HG02759 (cell line): Measurements from ENCODE around the gene HACE1.
"Not testable (repeated sequence)": the region's sequence is repeated elsewhere in the genome, so short reads cannot be mapped to it uniquely, and the experiment has no call there.

Source experiments
- ATAC-seq: cut with Tn5 transposase; IDR thresholded peaks from one replicate; pipeline ENCODE4 v1.9.1; 2021; ENCODE audit warnings: mild to moderate bottlenecking, moderate library complexity; ENCODE audit not compliant: unreplicated experiment

HACE1 gene

DNA sequence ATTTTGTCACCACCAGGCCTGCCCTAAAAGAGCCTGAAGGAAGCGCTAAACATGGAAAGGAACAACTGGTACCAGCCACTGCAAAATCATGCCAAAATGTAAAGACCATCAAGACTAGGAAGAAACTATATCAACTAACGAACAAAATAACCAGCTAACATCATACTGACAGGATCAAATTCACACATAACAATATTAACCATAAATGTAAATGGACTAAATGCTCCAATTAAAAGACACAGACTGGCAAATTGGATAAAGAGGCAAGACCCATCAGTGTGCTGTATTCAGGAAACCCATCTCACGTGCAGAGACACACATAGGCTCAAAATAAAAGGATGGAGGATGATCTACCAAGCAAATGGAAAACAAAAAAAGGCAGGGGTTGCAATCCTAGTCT lies 120.6 kb downstream of the HACE1 start:
- ATAC-seq = not testable (repeated sequence)

DNA sequence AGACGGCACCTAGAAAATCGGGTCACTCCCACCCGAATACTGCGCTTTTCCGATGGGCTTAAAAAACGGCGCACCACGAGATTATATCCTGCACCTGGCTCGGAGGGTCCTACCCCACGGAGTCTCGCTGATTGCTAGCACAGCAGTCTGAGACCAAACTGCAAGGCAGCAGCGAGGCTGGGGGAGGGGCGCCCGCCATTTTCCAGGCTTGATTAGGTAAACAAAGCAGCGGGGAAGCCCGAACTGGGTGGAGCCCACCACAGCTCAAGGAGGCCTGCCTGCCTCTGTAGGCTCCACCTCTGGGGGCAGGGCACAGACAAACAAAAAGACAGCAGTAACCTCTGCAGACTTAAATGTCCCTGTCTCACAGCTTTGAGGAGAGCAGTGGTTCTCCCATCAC lies 122.2 kb downstream of the HACE1 start:
- not testable (repeated sequence) for ATAC-seq

GRCh38 chr6:104736545-104736944 lies 123.2 kb downstream of the HACE1 start:
- no peak for ATAC-seq

DNA sequence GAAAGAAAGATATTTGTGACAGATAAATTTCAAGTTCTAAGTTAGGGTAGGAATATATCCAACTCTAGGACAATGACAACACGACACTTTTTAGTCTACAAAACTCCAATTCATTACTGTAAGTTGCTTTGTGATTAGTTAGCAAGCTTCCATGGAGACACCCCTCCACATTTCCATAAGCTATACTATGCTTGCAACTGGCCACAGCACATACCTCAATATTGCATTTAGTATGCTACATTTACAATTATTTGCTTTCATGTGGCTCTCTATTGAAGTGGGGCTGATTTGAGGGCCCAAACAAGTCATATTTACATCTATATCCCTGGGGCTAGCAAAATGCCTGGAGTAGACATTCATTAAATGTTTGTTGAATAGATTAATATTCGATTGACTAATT lies 129.3 kb downstream of the HACE1 start:
- no peak for ATAC-seq

GRCh38 chr6:104729433-104729832 lies 130.3 kb downstream of the HACE1 start:
- no peak for ATAC-seq

DNA sequence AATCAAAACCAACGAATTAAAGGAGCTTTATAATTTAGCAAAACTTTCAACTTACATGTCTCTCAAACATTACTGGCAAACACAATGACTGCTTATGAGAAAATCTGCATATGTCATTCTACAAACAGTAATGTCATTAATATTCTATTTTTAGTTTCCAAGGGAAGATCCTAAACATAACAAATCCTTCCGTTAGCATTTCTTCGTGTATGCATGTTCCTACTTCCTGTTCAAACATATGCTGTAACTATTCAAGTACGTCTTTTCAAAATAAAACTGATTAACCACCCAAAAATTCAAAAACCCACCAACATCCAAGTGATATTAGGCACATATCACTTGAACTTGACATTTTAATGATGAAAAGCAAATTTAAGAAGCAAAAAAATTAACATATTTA lies 131.3 kb downstream of the HACE1 start:
- no peak for ATAC-seq

- ATAC-seq = no peak
Measured at GRCh38 chr6:104718672-104719071, 141.0 kb downstream of the HACE1 start.

- ATAC-seq = no peak
Measured at GRCh38 chr6:104716858-104717257, 142.9 kb downstream of the HACE1 start.

DNA sequence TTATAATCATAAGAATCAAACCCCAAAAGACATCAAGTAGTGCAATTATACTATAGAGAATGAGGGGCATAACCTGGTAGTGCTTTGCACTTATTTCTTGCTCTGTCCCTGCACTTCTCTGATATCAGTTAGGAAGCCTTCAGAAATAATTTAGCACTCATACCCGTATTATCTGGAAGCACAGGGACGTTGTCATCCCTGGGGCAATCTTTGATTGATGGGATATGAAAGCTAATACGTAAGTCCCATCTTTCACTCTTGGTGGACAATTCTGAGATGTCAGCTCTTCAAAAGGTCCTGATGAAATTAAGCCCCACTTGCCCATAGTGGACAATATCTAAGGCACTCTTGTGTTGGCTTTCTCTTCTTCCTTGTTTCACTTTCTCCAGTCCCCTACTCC lies 144.9 kb downstream of the HACE1 start:
- no peak for ATAC-seq

GRCh38 chr6:104713982-104714381 lies 145.7 kb downstream of the HACE1 start:
- ATAC-seq = no peak

GRCh38 chr6:104711371-104711770 lies 148.3 kb downstream of the HACE1 start:
- ATAC-seq = no peak

DNA sequence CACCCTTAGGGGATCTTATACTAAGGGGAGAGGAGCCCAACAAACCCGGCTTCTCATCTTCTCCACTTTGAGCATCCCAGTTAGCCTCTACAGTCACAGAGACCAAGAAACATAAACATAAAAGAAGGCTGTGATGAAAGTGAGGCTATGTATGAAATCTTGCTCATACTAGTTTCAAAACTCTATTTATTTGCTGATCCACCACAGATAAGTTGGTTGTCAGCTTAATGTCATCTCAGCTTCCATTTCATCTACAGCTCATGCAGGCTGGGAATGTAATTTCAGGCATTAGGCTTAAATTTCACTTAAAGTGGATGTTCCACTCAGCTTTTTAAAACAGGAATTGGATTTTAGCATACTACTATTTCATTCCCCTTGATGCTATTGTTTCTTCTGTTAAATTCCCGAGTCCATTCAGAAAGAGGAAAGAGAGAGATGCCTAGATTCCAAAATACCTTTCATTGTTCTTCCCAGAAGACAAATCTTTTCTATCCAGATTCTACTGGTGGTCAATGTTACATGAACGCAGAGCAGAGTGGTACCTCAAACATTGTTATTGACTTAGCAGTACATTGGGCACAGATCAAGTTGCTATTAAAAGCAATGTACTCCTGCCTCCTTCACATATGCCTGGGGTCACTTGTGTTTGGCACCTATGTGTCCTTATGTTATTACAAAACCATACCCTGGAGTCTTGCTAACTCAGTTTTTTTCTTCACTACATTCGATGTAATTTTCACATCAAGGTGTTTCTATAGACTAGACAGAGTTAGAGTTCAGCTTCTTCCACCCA lies 149.0 kb downstream of the HACE1 start:
- no peak for ATAC-seq

DNA sequence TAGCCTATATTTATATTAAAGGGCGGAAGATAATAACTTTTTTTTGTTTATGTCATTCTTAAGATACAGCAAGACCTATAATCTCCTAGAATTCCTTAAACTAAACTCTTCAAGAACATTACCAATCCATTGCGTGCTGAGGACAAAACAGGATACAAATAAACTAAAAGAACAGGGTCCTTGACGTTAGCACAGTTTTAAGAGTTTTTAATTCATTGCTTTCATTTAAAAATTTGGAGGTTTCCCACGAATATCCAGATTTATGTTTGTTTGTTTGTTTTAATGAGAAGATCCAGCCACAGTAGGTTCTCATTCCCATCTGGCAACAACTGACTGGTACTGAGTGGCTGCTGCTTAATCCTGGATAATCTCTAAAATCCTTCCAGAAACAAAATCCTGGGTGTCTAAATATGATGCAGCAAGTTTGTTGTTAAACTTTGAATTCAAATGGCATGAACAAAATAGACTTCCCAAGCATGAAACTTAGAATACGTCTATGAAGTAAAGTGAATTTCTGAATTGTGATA lies 153.7 kb downstream of the HACE1 start:
- ATAC-seq = no peak

DNA sequence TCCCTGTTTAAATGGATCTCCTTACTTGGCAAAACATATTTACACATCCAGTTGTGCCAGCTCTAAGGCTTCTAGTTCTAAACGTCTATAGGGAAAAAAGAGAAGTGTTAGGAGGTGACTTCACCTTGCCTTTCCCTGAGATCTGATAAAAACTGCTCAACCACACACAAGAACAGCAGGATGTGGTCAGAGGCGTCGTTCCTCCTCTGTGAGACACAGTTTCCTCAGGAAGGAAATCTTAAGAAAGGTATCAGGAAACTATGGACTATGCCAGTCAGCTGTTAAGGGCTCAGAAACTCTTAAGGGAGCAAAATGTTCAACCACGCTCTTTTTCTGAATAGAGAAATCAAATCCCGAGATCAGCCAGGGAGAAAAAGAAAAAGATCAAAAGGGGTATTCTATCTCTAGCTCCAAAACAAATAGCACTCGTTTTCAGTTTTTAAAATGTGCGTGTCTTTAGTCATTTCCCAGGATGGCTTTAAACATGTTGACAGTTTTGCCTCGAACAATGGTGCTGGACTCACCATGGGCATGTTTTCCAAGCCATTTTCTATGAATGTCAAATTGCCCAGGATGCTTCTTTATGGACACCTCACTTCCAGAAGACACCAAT lies 154.5 kb downstream of the HACE1 start:
- ATAC-seq = no peak

- ATAC-seq = no peak
Measured at GRCh38 chr6:104704191-104704590, 155.5 kb downstream of the HACE1 start.

DNA sequence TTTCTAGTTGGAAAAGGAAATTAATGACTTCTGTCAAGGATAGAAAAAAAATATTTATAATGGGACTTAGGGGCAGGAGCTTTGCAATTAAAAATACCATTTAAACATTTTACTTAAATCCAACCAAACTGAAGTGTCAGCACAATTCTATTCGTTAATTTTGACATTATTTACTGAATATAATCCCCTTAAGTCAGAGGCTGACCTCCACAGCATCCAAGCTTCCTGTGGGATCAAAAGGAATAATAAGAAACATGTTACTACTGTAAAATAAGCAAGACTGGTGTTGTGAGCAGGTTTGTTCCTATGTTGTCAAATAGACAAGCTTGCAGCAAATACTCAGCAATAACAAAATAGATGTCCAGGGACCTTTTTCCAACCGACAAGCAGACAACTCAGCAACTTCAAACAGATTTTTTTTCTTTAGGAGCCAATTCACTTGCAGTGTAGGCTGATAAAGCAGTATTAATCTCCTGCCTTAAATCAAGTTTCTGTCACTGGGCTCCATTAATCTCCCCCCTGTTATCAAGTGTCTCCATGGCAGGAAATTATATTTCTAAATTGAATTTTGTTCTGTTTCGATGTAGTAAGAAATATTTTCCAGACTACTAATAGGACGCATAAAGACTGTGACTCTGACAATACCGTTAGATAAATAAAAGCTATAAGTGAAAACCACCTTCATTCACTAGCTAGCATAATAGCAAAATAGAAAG lies 157.4 kb downstream of the HACE1 start:
- ATAC-seq = no peak

GRCh38 chr6:104700371-104701185 lies 159.1 kb downstream of the HACE1 start:
- ATAC-seq = no peak

DNA sequence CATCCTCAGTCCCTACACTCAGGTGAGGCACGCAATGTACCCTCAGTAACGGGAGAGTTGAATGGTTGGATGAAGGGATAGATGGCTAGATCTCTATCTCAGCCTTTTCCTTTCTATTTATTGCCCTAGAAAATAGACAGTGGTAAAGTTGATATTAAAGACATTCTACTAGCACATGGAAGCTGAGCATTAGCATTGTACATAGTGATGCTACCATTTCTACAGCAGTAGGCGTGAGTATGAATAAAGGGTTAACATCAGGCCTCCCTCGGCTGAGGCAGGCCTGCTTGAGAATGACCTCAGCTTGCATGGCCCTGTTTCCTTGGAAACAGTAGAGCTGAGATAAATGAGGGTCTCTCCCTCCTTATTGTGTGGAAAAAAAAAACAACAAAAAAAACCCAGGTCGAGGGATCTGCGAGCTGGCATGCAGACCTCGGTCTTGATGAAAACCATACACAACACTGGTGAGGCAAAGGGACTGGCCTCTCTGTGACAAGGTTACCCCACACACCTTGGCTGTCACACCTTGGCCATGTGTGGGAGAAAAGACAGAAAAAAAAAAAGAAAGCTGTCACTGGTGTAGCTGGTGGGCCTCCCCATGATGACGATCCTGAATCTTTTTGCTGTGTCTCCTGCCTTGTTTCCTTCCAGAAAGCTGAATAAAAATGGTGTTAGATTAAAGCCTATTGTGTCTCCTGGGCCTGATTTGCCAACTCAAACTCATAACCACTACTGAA lies 160.0 kb downstream of the HACE1 start:
- ATAC-seq = no peak

GRCh38 chr6:104698979-104699378 lies 160.7 kb downstream of the HACE1 start:
- ATAC-seq = no peak

DNA sequence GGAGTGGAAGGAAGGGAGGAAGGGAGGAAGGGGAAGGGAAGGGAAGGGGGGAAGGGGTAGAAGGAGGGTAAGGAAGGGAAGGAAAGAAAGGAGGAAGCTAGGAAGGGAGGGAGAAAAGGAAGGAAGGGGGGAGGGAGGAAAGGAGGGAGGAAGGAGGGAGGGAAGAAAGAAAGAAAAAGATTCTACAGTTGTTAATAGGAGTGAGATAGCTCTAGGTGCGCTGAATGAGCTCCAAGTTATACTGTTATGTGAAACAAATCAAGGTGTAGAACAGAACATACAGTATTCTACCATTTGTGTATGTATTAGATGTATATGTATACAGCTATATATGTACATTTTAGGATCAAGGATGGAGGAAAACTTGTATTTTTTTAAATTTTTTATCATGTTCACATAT lies 167.7 kb downstream of the HACE1 start:
- no peak for ATAC-seq
